BE2C (cell line): Measurements from ENCODE around the gene SLC7A8.

Experiments used
- DNase-seq: peaks from one replicate; pipeline ENCODE4 v3.0.0-alpha.2; 2020
- H3K27me3 ChIP-seq: fragments of 250-450 bp; sonication (Bioruptor Pico); 2 replicates; pipeline ENCODE4 v1.5.1; 2020; ENCODE audit warnings: mild to moderate bottlenecking
- H3K36me3 ChIP-seq: fragments of 250-450 bp; sonication (Bioruptor Pico); 2 replicates; pipeline ENCODE4 v1.5.1; 2020; ENCODE audit warnings: mild to moderate bottlenecking
- H3K4me1 ChIP-seq: fragments of 250-450 bp; sonication (Bioruptor Pico); 2 replicates; pipeline ENCODE4 v1.5.1; 2020
- H3K4me3 ChIP-seq: 2 replicates; pipeline ENCODE4 v1.5.1; 2011; ENCODE audit warnings: low read depth, low read length
- H3K9me3 ChIP-seq: fragments of 250-450 bp; sonication (Bioruptor Pico); 2 replicates; pipeline ENCODE4 v1.5.1; 2020
- TF ChIP-seq, protein P1 (sequence below): IDR thresholded peaks from 2 replicates; pipeline ENCODE4 v1.5.1; 2012; ENCODE audit warnings: mild to moderate bottlenecking, low read depth, low read length

The SLC7A8 gene

GRCh38 chr14:23085458-23085857 is 98.0 kb downstream of the SLC7A8 start:
- DNase-seq = no peak
- no peak overlapping the region for H3K4me3 ChIP-seq
- TF ChIP-seq, protein P1, sequence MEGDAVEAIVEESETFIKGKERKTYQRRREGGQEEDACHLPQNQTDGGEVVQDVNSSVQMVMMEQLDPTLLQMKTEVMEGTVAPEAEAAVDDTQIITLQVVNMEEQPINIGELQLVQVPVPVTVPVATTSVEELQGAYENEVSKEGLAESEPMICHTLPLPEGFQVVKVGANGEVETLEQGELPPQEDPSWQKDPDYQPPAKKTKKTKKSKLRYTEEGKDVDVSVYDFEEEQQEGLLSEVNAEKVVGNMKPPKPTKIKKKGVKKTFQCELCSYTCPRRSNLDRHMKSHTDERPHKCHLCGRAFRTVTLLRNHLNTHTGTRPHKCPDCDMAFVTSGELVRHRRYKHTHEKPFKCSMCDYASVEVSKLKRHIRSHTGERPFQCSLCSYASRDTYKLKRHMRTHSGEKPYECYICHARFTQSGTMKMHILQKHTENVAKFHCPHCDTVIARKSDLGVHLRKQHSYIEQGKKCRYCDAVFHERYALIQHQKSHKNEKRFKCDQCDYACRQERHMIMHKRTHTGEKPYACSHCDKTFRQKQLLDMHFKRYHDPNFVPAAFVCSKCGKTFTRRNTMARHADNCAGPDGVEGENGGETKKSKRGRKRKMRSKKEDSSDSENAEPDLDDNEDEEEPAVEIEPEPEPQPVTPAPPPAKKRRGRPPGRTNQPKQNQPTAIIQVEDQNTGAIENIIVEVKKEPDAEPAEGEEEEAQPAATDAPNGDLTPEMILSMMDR = no peak
- no peaks in the 10 kb centered on the region for H3K4me1 ChIP-seq
- no peaks in the 10 kb centered on the region for H3K9me3 ChIP-seq
- H3K36me3 ChIP-seq = peaks cover 86% of the 10 kb centered on the region
- no peaks in the 10 kb centered on the region for H3K27me3 ChIP-seq

DNA sequence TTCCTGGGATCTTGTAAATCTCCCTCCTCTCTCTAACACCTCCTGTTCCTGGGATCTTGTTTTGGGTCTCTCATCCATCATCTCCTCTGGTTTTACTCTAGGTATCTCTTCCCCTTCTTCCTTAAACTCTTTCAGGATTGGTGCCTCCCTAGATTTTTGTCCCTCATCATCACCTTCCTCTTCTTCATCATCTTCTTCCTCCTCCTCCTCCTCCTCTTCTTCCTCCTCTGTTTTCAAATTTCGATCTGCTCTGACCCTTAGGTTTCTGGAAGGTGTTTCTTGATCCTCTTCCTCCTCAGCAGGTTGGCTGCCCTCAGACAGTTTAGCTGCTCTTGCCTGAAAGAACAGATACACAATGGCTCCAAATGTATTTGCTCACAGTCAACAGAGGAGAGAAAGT is 103.0 kb downstream of the SLC7A8 start:
- Histone ChIP-seq H3K9me3 (no peaks in the 10 kb centered on the region), H3K36me3 (peaks cover 90% of the 10 kb centered on the region), H3K4me1 (no peaks in the 10 kb centered on the region), H3K4me3 (no peak overlapping the region), H3K27me3 (no peaks in the 10 kb centered on the region)
- TF ChIP-seq, protein P1 = no peak
- DNase-seq = no peak

DNA sequence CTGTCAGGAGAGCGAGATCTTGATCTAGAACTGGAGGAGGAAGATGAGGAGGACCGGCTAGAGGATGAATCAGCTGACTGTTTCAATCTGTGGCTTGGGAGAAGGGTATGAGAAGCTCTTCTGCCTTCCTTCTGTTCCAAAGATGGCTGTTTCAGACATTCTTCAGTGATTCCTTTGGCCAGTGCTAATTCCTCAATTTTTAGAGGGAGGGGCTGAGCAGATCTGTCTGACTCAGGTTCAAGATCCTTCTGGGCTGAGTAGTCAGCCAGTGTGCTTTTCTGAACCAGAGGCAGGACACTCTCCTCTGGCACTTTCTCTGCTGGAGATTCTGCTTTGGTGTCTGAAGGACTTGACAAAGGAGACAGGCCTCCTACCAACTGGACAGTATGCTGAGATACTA is 103.7 kb downstream of the SLC7A8 start:
- Histone ChIP-seq H3K27me3 (no peaks in the 10 kb centered on the region), H3K4me3 (no peak overlapping the region), H3K9me3 (no peaks in the 10 kb centered on the region), H3K4me1 (no peaks in the 10 kb centered on the region), H3K36me3 (peaks cover 86% of the 10 kb centered on the region)
- TF ChIP-seq, protein P1 = no peak
- no peak for DNase-seq

DNA sequence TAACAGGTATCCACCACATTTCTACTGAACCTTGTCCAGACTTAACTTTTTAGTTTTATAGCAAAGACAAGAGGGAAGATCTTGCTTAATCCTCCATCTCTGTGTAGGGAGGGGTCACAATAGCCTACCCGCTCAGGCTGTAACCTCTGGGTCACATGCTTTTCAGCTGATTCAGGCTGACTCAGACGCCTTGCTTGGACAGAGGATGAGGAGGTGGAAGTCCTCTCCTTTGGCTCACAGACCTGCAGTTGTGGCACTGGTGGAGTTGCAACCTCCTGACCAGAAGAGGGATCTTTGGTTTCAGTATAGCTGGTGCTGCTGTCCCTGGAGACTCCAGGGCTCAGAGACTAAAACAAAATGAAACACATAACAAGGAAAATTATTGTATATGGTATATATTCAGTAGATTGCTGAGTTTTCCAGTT is 104.8 kb downstream of the SLC7A8 start:
- TF ChIP-seq, protein P1 = no peak
- Histone ChIP-seq H3K27me3 (no peaks in the 10 kb centered on the region), H3K4me1 (no peaks in the 10 kb centered on the region), H3K36me3 (peaks cover 84% of the 10 kb centered on the region), H3K4me3 (no peak overlapping the region), H3K9me3 (no peaks in the 10 kb centered on the region)
- DNase-seq = no peak

DNA sequence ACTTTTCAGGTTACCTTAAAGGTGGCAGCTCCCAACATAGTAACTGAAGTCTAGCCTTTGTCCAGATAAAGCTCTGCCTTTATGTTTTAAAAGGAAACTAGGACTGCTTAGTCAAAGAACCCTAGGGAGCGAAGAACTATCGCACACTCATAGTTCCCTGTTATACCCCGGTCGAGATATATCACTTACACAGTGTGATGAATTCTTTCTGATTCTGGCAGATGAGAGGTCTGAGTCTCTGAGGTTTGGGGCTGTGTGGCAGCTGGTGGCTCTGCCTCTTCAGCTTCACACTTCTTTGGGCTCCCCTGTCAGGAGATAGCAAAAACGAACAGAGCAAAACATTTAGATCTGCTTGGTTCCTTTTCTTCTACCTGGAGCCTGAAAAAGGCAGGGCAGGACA is 105.5 kb downstream of the SLC7A8 start:
- no peak for DNase-seq
- Histone ChIP-seq H3K36me3 (peaks cover 83% of the 10 kb centered on the region), H3K9me3 (no peaks in the 10 kb centered on the region), H3K4me3 (no peak overlapping the region), H3K27me3 (no peaks in the 10 kb centered on the region), H3K4me1 (no peaks in the 10 kb centered on the region)
- TF ChIP-seq, protein P1 = no peak

GRCh38 chr14:23076785-23077408 is 106.6 kb downstream of the SLC7A8 start:
- H3K9me3 ChIP-seq = no peaks in the 10 kb centered on the region
- peak; percentile 44 for DNase-seq
- H3K4me1 ChIP-seq = peaks cover 10% of the 10 kb centered on the region
- H3K4me3 ChIP-seq = no peak overlapping the region
- H3K36me3 ChIP-seq = peaks cover 86% of the 10 kb centered on the region
- TF ChIP-seq, protein P1 = peak; percentile 80
- no peaks in the 10 kb centered on the region for H3K27me3 ChIP-seq
